Middle frontal gyrus (tissue), 1 donor: ENCODE results near the gene TMSB10.
"Not testable (repeated sequence)": the region's sequence is repeated elsewhere in the genome, so short reads cannot be mapped to it uniquely, and the experiment has no call there.

Source experiments
- DNase-seq: peaks from one replicate; pipeline ENCODE4 v3.0.0-alpha.2; 2015; ENCODE audit warnings: low spot score; ENCODE audit errors: extremely low spot score

The TMSB10 gene

DNA sequence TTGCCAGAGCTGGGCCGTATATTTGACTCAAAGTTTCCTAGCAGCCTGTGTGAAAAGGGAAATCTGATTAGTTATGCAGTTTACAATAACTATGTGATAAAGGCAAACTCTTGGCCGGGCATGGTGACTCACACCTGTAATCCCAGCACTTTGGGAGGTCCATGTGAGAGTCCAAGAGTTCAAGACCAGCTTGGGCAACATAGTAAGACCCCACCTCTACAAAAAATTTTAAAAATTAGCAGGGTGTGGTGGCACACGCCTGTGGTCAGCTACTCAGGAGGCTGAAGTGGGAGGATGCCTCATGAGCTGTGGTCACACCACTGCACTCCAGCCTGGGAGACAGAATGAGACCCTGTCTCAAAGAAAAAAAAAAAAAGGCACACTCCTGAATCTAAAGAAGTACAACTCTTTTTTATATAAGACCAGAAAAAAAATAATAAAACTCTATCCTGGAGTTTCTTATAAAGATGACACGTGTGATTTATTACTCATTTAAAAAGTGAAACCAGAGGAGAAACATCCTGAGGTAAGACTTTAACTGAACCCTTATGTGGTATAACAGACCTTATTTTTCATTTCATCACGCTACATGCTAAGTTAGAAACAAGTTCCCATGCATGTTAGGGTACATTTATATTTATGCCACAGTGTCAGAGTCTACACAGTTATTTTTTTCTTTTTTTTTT lies 32.9 kb downstream of the TMSB10 start:
- DNase-seq: no peak

DNA sequence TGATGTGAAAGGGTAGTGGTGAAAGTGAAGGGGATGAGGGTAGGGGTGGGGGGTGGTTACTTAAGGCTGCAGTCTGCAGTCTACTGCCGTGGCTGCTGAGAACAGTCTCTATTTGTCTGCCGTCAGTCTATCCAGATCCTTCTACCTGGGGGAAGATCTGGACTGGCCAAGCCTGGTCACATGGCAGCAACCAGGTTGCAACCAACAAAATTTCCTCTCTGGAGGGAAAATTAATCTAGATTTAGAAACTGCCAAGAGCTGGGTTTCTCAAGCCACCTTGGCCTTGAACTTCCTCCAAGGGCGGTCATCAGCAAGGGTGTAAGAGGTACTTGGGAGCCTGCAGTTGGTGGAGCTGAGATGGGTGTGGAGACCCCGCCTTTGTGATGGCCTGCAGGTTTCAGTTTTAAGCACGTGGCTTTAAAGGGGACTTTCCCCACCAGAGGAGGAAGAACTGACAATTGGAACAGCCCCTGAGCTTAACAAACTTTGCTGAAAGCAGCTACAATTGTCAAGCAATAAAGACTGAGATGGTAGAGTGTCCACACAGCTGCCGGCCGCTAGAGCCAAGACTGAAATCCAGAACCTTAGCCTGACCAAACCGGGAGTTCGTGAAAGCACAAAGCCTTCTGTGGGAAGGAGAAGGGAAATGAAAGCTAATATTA lies 34.1 kb downstream of the TMSB10 start:
- DNase-seq: no peak

GRCh38 chr2:84940088-84940470 lies 34.6 kb downstream of the TMSB10 start:
- DNase-seq: no peak

- DNase-seq: no peak
These were observed 35.5 kb downstream of the TMSB10 start for GRCh38 chr2:84940831-84941412.

DNA sequence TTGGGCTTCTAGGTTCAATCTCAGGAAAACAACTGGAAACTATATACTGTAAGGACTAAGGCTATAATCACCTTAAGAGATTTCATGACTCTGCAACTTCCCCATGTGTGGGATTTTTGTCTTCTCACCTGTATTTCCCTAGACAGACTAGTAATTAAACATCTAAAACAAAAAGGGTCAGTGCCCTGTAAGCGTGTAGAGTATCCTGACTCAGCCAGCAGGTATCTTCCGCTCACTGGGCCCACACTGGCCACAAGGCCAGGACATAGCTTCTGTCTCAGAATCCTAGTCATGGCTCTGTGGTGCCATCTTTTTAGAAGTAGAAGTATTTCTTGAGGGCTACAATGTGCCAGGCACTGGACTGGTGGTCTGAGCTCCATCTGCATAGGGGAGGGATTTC lies 36.7 kb downstream of the TMSB10 start:
- DNase-seq: no peak

DNA sequence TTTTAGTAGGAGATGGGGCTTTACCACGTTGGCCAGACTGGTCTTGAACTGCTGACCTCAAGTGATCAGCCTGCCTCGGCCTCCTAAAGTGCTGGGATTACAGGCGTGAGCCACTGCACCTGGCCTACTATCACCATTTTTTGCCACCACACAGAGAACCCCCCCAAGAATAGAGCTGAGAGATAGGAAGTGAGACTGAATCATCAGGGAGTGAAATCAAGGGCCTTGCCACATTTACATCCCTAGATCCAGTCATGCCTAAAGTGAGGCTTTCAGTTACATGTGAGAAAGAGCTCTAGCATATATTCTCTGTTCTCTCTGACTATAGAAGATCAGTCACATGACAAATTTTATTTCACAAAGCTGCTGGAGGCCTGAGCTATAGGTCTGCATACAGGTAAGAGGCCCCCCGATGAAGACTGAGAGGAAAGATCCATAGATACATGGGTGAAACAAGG lies 37.5 kb downstream of the TMSB10 start:
- DNase-seq: no peak

- no peak for DNase-seq
These were observed 38.9 kb downstream of the TMSB10 start for GRCh38 chr2:84944295-84944909.

- not testable (repeated sequence) for DNase-seq
These were observed 40.4 kb downstream of the TMSB10 start for GRCh38 chr2:84945838-84946203.

DNA sequence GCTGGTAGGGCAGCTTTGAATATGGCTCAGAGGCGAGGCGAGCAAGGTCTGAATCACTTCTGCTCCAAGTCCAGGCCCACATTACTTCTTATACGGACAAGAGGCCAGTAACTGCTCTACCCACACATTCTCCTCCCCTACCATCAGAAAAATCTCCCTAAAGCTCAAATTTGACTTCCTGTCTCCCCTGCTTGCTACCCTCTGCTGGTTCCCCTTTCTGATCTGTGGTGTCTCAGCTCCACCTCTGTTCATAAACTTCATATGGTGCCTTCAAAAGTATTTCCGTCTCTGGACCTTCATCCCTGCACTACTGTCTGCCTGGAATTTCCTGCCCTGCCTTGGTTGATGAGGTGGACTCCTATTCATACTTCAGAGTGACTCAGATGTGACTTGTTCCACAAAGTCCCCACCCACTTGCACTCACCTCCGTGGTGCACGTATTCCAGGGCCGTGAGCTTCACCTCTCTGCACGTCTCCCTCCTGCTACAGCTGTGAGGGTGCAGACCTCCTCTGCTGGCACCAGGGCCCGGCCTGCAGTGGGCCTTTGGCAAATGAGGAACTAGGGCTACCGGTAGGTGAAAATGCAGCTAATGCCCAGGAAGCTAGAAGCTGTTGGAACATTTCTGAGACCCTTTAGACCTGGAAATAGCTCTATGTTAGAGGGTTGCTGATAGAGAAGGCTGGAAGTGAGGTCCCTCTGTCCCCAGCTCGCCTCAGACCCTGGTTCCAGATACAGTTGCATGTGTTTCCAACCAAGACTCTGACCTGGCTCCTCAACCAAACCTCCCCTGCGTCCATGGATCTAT lies 41.0 kb downstream of the TMSB10 start:
- no peak for DNase-seq

GRCh38 chr2:84947010-84947593 lies 41.6 kb downstream of the TMSB10 start:
- no peak for DNase-seq

DNA sequence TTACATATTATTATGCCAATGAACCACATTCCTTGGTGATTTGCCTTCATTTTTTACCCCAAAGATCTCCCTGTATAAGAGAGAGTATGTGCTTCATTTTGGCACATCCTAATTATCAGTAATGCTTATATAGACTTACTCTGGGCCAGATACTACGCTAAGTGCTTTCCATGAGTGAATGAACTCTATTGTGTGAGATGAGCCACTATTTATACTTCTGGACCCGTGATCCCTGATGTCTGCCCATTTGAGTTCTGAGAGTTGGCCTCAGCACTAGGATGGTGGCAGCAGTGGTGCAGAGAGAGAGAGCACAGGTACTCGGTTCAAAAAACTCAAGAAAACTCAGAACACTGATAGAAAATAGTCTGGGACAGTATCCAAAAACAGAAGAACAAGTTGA lies 48.1 kb downstream of the TMSB10 start:
- DNase-seq: no peak

GRCh38 chr2:84954329-84954728 lies 48.9 kb downstream of the TMSB10 start:
- no peak for DNase-seq
